ENCODE measurements around the gene PDZD7. TPM values are rescaled to one million over a fixed set of nuclear protein-coding genes. Genes with fewer than 3 reads are reported as not detected.
A peak's percentile ranks its signal among the peaks of the same experiment; 100 is the strongest.

Gene PDZD7
- total and polyA plus RNA-seq, 9 of the 15 experiments (the other 6 are each of a cell fraction or from before 2014, with no cell fraction given) = 0.04 to 0.24 (median 0.08) TPM; not detected in 3

GRCh38 chr10:101041252-101041761 lies 10.4 kb upstream of the PDZD7 start (continued):
- TF ChIP-seq VEZF1 (CRISPR knock-in tag; IDR thresholded peaks at IDR 0.05) (peak; percentile 30; the same call in 1 of the 2 replicates), MNT (conservative IDR thresholded peaks at IDR 0.05) (no peak), ZNF263 (CRISPR knock-in tag; IDR thresholded peaks at IDR 0.05; ENCODE audit: borderline replicate concordance) (peak; percentile 61; the same call in 1 of the 2 replicates), IRF1 (CRISPR knock-in tag; IDR thresholded peaks at IDR 0.05; ENCODE audit: borderline replicate concordance) (no peak), ZNF717 (CRISPR knock-in tag; IDR thresholded peaks at IDR 0.05) (no peak), RAD21 (CRISPR knock-in tag; conservative IDR thresholded peaks at IDR 0.05 in 1 of 2, IDR thresholded peaks at IDR 0.05 in 1 of 2) (peak; percentile 50 to 76), YY1 (IDR thresholded peaks at IDR 0.05; ENCODE audit: borderline replicate concordance in 1 of 3, control insufficient read depth in 1 of 3, extremely low read depth in 1 of 3, insufficient read depth in 3 of 3, insufficient read length in 1 of 3, insufficient replicate concordance in 2 of 3, low read depth in 1 of 3, low read length in 2 of 3) (no peak), ILK (tag; IDR thresholded peaks at IDR 0.05; ENCODE audit: borderline replicate concordance, low read depth) (no peak), TBL1XR1 (IDR thresholded peaks at IDR 0.05; ENCODE audit: low read length in 2 of 2) (no peak), MXI1 (IDR thresholded peaks at IDR 0.05; ENCODE audit: low read depth, low read length) (no peak), CTCF (IDR thresholded peaks at IDR 0.05 in 2 of 3, conservative IDR thresholded peaks at IDR 0.05 in 1 of 3; ENCODE audit: insufficient read depth in 2 of 3, low read depth in 1 of 3, low read length in 3 of 3) (peak; percentile 82 to 88 (median 83)), ZNF592 (IDR thresholded peaks at IDR 0.05) (no peak), ZNF561 (CRISPR knock-in tag; conservative IDR thresholded peaks at IDR 0.05) (no peak)
